HEK293T (cell line): ENCODE results near the gene OR5K2.

Experiments
- CTCF ChIA-PET: fragments of 350-600 bp; formaldehyde crosslinking; extraction: SDS; loops from one replicate; lab custom pipeline; 2021; ENCODE audit warnings: antibody characterized with exemption, inconsistent platforms; lab: Yijun Ruan, JAX
- POLR2A ChIA-PET: fragments of 350-600 bp; formaldehyde crosslinking; extraction: SDS; loops from one replicate; lab custom pipeline; 2020; ENCODE audit warnings: antibody characterized with exemption, inconsistent platforms; lab: Yijun Ruan, JAX
- DNase-seq: peaks from one replicate; pipeline ENCODE4 v3.0.0; 2012; ENCODE audit warnings: mixed read lengths; ENCODE audit errors: extremely low spot score
- ARNT ChIP-seq: fragments of 450-650 bp; IDR thresholded peaks from 2 replicates; pipeline ENCODE4 v1.6.1; 2017; ENCODE audit warnings: mild to moderate bottlenecking
- BHLHE40 ChIP-seq: fragments of 450-650 bp; IDR thresholded peaks from 2 replicates; pipeline ENCODE4 v1.6.1; 2016; ENCODE audit warnings: mild to moderate bottlenecking, moderate library complexity, borderline replicate concordance
- CTBP1 ChIP-seq: fragments of 450-650 bp; IDR thresholded peaks from 2 replicates; pipeline ENCODE4 v1.6.1; 2016; ENCODE audit warnings: borderline replicate concordance
- ELF4 ChIP-seq: fragments of 450-650 bp; IDR thresholded peaks from 2 replicates; pipeline ENCODE4 v1.6.1; 2017; ENCODE audit warnings: antibody characterized with exemption
- FOXA1 ChIP-seq: fragments of 450-650 bp; IDR thresholded peaks from 2 replicates; pipeline ENCODE4 v1.6.1; 2016; ENCODE audit warnings: mild to moderate bottlenecking
- FOXK2 ChIP-seq: fragments of 450-650 bp; IDR thresholded peaks from 2 replicates; pipeline ENCODE4 v1.6.1; 2016; ENCODE audit warnings: mild to moderate bottlenecking
- FOXM1 ChIP-seq: fragments of 450-650 bp; IDR thresholded peaks from 2 replicates; pipeline ENCODE4 v1.6.1; 2017; ENCODE audit warnings: mild to moderate bottlenecking, borderline replicate concordance
- HDGF ChIP-seq: fragments of 450-650 bp; IDR thresholded peaks from 2 replicates; pipeline ENCODE4 v1.6.1; 2017; ENCODE audit warnings: antibody characterized with exemption, borderline replicate concordance
- L3MBTL2 ChIP-seq: fragments of 450-650 bp; conservative IDR thresholded peaks from 2 replicates; pipeline ENCODE4 v1.6.1; 2016; ENCODE audit warnings: mild to moderate bottlenecking
- LEF1 ChIP-seq: fragments of 450-650 bp; IDR thresholded peaks from 2 replicates; pipeline ENCODE4 v1.6.1; 2017; ENCODE audit warnings: mild to moderate bottlenecking, borderline replicate concordance
- NFRKB ChIP-seq: fragments of 450-650 bp; IDR thresholded peaks from 2 replicates; pipeline ENCODE4 v1.6.1; 2016; ENCODE audit warnings: mild to moderate bottlenecking, moderate library complexity
- PKNOX1 ChIP-seq: fragments of 450-650 bp; IDR thresholded peaks from 2 replicates; pipeline ENCODE4 v1.6.1; 2016
- SP1 ChIP-seq: fragments of 450-650 bp; IDR thresholded peaks from 2 replicates; pipeline ENCODE4 v1.6.1; 2017
- SUZ12 ChIP-seq: fragments of 450-650 bp; IDR thresholded peaks from 2 replicates; pipeline ENCODE4 v1.6.1; 2016; ENCODE audit warnings: mild to moderate bottlenecking
- TARDBP ChIP-seq: fragments of 450-650 bp; IDR thresholded peaks from 2 replicates; pipeline ENCODE4 v1.6.1; 2016
- ZNF384 ChIP-seq: fragments of 450-650 bp; IDR thresholded peaks from 2 replicates; pipeline ENCODE4 v1.6.1; 2016

The OR5K2 gene

DNA sequence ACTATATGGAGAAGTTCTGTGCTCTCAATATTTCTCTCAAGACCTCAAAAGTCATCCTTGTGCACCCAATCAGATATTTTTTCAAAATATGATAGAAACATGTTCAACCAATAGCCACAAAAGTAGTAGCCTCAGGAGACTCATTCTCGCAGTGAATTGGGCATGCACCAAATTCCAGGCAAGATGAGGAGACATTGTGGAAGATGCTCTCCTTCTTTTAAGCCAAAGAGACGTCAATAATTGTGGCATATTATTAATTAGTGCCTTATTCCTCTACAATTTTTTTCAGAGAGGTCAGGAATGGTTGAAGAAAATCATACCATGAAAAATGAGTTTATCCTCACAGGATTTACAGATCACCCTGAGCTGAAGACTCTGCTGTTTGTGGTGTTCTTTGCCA lies at the start of gene OR5K2:
TSS of gene OR5K2 (plus strand) at position 301 of the 400 bp plus-strand sequence. CDS start at position 301, 0 bp downstream.
- ChIA-PET CTCF (no interaction called here), POLR2A (no interaction called here)
- no peak for DNase-seq
- no peak for TF ChIP-seq FOXA1

DNA sequence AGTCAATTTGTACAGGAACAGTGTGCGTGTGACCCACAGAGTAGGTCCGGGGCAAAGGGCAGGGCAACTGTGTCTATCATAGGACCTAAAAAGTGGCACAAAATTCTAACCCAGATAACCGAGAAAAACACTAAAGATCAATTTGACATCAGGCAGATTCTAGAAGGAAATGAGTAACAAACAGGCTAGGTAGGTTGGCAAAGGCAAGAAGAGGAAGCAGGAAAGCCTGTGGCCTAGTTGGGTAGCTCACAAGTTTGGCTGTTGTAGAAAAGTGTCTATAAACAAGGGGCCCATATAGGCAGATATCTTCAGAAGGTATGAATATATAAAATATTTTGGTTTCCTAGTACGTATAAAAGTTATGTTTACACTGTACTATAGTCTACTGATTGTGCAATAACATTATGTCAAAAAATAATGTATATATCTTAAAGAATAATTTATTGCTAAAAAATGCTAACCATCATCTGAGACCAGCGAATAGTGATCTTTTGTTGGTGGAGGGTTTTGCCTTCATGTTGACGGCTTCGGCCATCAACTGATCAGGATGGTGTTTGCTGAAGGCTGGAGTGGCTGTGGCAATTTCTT lies 47.8 kb upstream of the OR5K2 start:
- ChIA-PET CTCF (no interaction called here), POLR2A (no interaction called here)
- no peak for TF ChIP-seq PKNOX1
- TF ChIP-seq HDGF = no peak
- TF ChIP-seq ARNT = no peak
- no peak for TF ChIP-seq NFRKB
- TF ChIP-seq FOXK2 = no peak
- no peak for TF ChIP-seq CTBP1
- no peak for TF ChIP-seq LEF1
- no peak for TF ChIP-seq ZNF384
- TF ChIP-seq TARDBP = no peak
- TF ChIP-seq FOXM1 = no peak
- TF ChIP-seq BHLHE40 = no peak
- no peak for TF ChIP-seq SUZ12
- no peak for DNase-seq

DNA sequence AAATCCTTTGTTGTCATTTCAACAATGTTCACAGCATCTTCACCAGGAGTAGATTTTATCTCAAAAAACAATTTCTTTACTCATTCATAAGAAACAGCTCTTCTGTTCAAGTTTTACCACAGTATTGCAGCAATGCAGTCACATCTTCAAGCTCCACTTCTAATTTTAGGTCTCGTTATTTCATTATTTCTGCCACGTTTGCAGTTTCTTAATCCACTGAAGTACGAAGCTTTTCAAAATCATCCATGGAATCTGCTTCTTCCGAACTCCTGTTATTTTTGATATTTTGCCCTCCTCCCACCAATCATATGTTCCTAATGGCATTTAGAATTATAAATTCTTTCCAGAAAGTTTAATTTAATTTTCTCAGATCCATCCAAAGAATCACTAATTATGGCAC lies 47.1 kb upstream of the OR5K2 start:
- ChIA-PET CTCF (no interaction called here), POLR2A (no interaction called here)
- TF ChIP-seq FOXK2 (no peak), NFRKB (no peak), SP1 (no peak), ELF4 (no peak), HDGF (no peak), ZNF384 (no peak), ARNT (no peak), L3MBTL2 (no peak), TARDBP (no peak), PKNOX1 (no peak), CTBP1 (no peak), LEF1 (no peak), SUZ12 (no peak), FOXM1 (no peak), FOXA1 (no peak), BHLHE40 (no peak)
- DNase-seq = no peak

DNA sequence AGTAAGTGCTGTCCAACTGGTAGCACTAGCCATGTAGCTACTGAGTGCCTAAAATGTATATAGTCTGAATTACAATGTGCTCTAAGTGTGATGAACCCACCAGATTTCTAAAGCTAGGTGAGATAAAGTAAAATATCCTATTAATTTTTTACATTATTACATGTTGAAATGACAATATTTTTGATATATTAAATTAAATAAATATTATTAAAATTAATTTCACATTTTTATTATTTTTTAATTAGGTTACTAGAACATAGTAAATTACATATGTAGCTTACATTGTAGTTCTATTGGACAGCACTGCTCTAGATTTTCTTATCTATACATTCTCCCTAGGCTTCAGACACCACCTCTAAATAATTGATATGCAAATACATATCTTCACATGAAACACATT lies 43.7 kb upstream of the OR5K2 start:
- DNase-seq = no peak
- TF ChIP-seq HDGF (no peak), FOXM1 (no peak), ELF4 (no peak), FOXK2 (no peak), SUZ12 (no peak), CTBP1 (no peak), L3MBTL2 (no peak), TARDBP (no peak), NFRKB (no peak), ARNT (no peak)
- ChIA-PET POLR2A (no interaction called here), CTCF (no interaction called here)

- CTCF ChIA-PET = interaction anchor here (0.6 kb wide), 1 partner anchor 1149 kb away, joined by 3 read pairs; no protein-coding TSS in a partner anchor
- POLR2A ChIA-PET = no interaction called here
- DNase-seq = no peak
- TF ChIP-seq LEF1 (no peak), ARNT (no peak), HDGF (no peak), FOXA1 (no peak)
Observed at GRCh38 chr3:98454929-98455328, 42.6 kb upstream of the OR5K2 start.

DNA sequence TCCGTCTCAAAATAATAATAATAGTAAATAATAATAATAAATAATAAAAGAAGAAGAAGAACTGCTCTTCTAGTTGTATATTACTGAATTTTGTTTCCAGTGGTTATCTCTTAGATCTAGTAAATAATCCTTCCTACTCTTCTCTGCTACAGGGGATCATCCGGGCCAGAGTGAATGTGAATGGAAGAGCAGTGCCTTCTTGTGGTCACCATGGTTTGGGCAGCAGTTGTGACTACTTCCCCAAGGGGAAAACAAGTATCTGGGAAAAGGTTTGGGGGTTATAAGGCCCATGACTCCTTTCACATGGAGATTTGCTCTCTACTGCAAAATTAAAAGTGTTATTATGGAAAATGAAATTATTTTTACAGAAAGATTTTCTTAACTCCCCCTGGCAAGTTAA lies 39.9 kb upstream of the OR5K2 start:
- TF ChIP-seq HDGF = no peak
- TF ChIP-seq BHLHE40 = no peak
- no peak for TF ChIP-seq FOXA1
- no peak for TF ChIP-seq SUZ12
- no peak for TF ChIP-seq PKNOX1
- TF ChIP-seq FOXK2 = no peak
- no peak for TF ChIP-seq ELF4
- TF ChIP-seq SP1 = no peak
- no peak for TF ChIP-seq ARNT
- TF ChIP-seq ZNF384 = no peak
- TF ChIP-seq CTBP1 = no peak
- no peak for TF ChIP-seq L3MBTL2
- TF ChIP-seq NFRKB = no peak
- TF ChIP-seq LEF1 = no peak
- no peak for TF ChIP-seq TARDBP
- no peak for TF ChIP-seq FOXM1
- no peak for DNase-seq
- ChIA-PET CTCF (no interaction called here), POLR2A (no interaction called here)

DNA sequence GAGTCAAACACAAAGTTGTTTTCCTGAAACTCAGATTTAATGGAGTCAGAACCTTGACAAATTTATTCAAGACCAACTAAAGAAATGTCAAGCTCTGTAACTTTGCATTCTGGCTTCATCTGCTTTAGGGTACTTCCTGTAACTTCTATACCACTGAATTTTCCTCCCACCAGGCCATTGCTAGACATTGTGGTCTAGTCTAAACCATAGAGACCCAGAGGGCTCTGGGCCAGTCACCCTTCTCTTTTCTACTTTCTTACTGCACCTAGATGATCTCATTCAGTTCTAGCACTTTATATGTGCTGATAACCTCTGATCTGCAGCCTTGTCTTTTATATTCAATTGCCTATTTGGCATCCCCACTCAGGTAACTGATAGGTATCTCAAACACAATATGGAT lies 37.3 kb upstream of the OR5K2 start:
- no peak for DNase-seq
- POLR2A ChIA-PET = no interaction called here
- CTCF ChIA-PET = no interaction called here
- no peak for TF ChIP-seq ELF4
- TF ChIP-seq FOXK2 = no peak
- TF ChIP-seq HDGF = no peak
- TF ChIP-seq PKNOX1 = no peak
- no peak for TF ChIP-seq SUZ12
